Measurements from ENCODE around the gene PPY. TPM values are rescaled to one million over a fixed set of nuclear protein-coding genes. Genes with fewer than 3 reads are reported as not detected.

Gene PPY, protein sequence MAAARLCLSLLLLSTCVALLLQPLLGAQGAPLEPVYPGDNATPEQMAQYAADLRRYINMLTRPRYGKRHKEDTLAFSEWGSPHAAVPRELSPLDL
- not detected for total RNA-seq
- not detected for polyA plus RNA-seq

DNA sequence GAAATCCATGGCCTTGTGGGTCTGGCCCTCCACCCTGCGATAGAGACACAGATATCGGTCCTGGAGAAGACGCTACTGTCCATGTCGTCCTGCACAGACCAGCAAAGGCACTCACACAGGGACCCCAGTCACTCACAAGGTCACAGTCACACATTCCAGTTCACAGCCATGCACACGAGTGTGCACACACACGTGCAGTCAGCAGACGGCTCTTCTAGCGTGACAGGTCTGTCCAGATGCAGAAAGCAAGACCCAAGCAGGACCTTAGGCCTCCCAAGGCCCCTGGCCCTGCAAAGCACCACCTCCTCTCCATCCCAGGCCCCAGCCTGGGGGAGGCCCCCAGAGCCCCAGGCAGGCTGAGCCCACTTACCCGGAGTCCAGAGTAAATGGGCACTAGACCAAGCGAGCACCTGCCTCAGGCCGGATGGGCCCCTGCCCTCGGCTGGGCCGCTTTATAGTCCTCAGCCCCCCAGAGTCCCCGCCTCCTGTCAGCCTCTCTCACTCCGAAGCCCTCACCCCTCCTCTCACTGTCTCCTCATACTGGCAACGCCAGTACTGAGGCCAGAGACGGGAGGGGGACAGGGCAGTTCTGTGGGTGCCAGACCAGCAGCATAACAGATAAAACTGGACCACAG, at the start of gene PPY:
PPY (minus strand) TSS at position 426 of the 635 bp plus-strand sequence. CDS start 822 bp downstream, outside the sequence.
- 91% methylated on average over 17 of the region's 17 CpGs for WGBS, 2 donors
- no peak for DNase-seq
- intact Hi-C loops (cut with DNase I): loop anchor here (10.0 kb wide), 1 partner anchor 223 kb away; no protein-coding TSS in a partner anchor

DNA sequence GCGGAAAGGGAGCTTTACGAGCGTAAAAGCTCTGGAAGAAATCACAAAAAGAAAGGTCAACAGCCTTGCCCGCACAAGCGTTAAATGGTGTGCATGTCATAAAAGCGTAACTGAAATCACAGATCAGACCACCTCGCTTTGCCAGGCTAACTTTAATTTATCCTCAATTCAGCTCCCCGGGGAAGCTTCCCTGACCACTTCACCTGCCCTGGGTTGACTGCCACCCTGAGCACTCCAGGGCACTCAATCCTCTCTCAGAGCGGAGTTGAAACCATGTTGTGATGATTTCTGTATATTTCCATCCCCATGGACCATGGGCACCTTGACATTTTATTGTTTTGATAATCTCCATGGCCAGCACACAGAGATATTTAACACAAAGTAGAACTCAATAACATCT, 46.0 kb upstream of the PPY start:
- WGBS, 2 donors: 30 to 64% methylated on average over 9 of the region's 9 CpGs
- no peak for DNase-seq
- intact Hi-C loops (cut with DNase I): no loop called here
- Histone ChIP-seq H3K36me3 (no peaks in the 10 kb centered on the region), H3K27ac (no peak overlapping the region), H3K9me3 (no peaks in the 10 kb centered on the region), H3K4me3 (no peak overlapping the region), H3K27me3 (peaks cover 10 to 46% (median 17%) of the 10 kb centered on the region in 3 donors), H3K4me1 (peaks cover 0 to 10% (median 9%) of the 10 kb centered on the region in 4 donors)
- no peak for TF ChIP-seq EP300 (IDR thresholded peaks at IDR 0.05)
- no peak for TF ChIP-seq POLR2A (IDR thresholded peaks at IDR 0.05)
- TF ChIP-seq POLR2AphosphoS5 (IDR thresholded peaks at IDR 0.05): no peak
- TF ChIP-seq, protein P1, sequence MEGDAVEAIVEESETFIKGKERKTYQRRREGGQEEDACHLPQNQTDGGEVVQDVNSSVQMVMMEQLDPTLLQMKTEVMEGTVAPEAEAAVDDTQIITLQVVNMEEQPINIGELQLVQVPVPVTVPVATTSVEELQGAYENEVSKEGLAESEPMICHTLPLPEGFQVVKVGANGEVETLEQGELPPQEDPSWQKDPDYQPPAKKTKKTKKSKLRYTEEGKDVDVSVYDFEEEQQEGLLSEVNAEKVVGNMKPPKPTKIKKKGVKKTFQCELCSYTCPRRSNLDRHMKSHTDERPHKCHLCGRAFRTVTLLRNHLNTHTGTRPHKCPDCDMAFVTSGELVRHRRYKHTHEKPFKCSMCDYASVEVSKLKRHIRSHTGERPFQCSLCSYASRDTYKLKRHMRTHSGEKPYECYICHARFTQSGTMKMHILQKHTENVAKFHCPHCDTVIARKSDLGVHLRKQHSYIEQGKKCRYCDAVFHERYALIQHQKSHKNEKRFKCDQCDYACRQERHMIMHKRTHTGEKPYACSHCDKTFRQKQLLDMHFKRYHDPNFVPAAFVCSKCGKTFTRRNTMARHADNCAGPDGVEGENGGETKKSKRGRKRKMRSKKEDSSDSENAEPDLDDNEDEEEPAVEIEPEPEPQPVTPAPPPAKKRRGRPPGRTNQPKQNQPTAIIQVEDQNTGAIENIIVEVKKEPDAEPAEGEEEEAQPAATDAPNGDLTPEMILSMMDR (IDR thresholded peaks at IDR 0.05): no peak

More for the DNA sequence above, at the start of gene PPY:
- TF ChIP-seq POLR2A (IDR thresholded peaks at IDR 0.05): no peak
- TF ChIP-seq POLR2AphosphoS5 (IDR thresholded peaks at IDR 0.05): no peak
- TF ChIP-seq, protein P1 (IDR thresholded peaks at IDR 0.05): no peak
- no peak for TF ChIP-seq EP300 (IDR thresholded peaks at IDR 0.05)
- H3K9me3 ChIP-seq: no peaks in the 10 kb centered on the region
- peaks cover 0 to 31% (median 14%) of the 10 kb centered on the region in 3 donors for H3K27me3 ChIP-seq
- H3K27ac ChIP-seq: no peak within 1 kb of the TSS
- peaks cover 0 to 9% (median 9%) of the 10 kb centered on the region in 4 donors for H3K4me1 ChIP-seq
- no peak within 1 kb of the TSS for H3K4me3 ChIP-seq
- H3K36me3 ChIP-seq: no peaks in the 10 kb centered on the region

DNA sequence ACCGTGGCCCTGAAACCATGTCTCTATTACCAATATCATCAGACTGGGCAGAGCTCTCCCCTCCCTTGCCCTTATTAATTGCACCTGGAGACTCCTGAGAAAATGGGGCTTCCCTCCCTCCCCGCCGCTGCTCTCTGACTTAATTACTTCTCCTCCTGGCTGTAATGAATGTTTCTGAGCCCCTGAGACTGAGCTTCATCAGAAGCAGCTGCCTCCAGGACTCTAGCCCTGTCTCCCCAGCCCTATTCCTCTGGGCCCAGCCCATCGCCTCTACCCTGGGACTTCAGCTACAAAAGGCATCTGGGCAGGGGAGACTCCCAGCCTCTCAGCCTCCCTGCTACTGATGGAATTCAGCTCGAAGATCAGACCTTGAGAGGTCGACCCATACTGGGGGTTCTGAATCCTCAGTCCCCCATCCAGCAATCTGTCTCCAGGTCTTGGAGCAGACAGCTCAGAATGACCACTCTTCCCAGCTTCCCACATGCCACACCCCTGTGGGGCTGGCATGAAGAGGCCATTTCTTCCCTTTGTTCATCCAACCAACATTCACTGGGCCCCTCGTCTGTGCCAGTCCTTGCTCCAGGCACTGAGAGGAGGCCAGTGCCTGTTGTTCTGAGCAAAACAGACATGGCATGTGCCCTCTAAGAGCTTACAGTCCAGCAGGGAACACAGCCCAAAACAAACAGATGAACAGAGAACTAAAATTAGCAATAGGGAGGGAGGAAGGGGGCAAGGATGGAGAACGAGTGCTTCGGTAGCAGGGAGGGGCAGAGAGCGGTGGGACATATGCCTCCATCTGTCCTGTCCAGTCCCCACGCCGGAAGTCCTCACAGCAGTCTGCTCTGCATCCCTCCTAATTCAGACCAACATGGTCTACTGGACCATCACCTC, 45.1 kb upstream of the PPY start:
- WGBS, 2 donors: 61 to 70% methylated on average over 12 of the region's 12 CpGs
- intact Hi-C loops (cut with DNase I): no loop called here
- Histone ChIP-seq H3K4me1 (peaks cover 0 to 12% (median 9%) of the 10 kb centered on the region in 4 donors), H3K9me3 (no peaks in the 10 kb centered on the region), H3K4me3 (no peak overlapping the region), H3K27ac (no peak overlapping the region), H3K36me3 (no peaks in the 10 kb centered on the region), H3K27me3 (peaks cover 17 to 56% (median 27%) of the 10 kb centered on the region in 3 donors)
- TF ChIP-seq, protein P1 (IDR thresholded peaks at IDR 0.05): no peak
- TF ChIP-seq EP300 (IDR thresholded peaks at IDR 0.05): no peak
- no peak for TF ChIP-seq POLR2AphosphoS5 (IDR thresholded peaks at IDR 0.05)
- TF ChIP-seq POLR2A (IDR thresholded peaks at IDR 0.05): no peak
- DNase-seq: no peak

DNA sequence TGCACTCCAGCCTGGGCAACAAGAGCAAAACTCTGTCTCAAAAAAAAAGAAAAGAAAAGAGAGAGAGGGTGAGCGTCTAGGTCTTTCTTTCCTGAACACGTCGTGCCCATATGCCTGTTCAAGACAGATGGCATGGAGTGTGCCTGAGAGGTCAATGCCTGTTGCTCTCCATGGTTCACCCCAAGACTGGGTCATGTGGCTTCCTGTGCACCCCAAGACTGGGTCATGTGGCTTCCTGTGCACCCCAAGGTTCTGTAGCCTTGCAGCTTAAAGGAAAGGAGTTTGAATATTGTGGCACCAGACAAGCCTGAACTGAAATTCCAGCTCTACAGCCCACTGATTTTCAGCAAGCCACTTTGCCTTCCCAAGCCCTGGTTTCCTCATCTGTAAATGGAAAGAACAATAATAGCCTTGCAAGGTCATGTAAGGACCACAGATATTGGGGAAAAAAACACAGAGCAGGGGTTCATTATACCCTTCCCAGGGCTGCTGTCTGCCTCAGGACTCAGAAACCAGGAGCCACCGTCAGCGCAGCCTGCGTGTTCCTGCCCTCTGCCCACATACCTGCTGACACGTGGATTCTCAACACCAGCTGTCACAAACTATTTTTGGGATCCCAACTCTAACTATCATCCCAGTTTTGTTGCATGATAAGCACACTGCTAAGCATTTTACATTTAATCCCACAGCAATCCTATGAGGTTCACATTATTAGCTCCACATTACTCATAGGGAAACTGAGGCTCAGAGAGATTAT, 44.1 kb upstream of the PPY start:
- WGBS, 2 donors: 86 to 90% methylated on average over 7 of the region's 7 CpGs
- Histone ChIP-seq H3K4me1 (peaks cover 0 to 12% (median 9%) of the 10 kb centered on the region in 4 donors), H3K27me3 (peaks cover 19 to 65% (median 33%) of the 10 kb centered on the region in 3 donors), H3K4me3 (no peak overlapping the region), H3K36me3 (no peaks in the 10 kb centered on the region), H3K27ac (no peak overlapping the region), H3K9me3 (no peaks in the 10 kb centered on the region)
- DNase-seq: no peak
- intact Hi-C loops (cut with DNase I): no loop called here
- TF ChIP-seq POLR2AphosphoS5 (IDR thresholded peaks at IDR 0.05): no peak
- TF ChIP-seq POLR2A (IDR thresholded peaks at IDR 0.05): no peak
- TF ChIP-seq EP300 (IDR thresholded peaks at IDR 0.05): no peak
- TF ChIP-seq, protein P1 (IDR thresholded peaks at IDR 0.05): no peak
